ENCODE measurements around the gene NYNRIN.
"Not testable (repeated sequence)": the region's sequence is repeated elsewhere in the genome, so short reads cannot be mapped to it uniquely, and the experiment has no call there.

The NYNRIN gene

DNA sequence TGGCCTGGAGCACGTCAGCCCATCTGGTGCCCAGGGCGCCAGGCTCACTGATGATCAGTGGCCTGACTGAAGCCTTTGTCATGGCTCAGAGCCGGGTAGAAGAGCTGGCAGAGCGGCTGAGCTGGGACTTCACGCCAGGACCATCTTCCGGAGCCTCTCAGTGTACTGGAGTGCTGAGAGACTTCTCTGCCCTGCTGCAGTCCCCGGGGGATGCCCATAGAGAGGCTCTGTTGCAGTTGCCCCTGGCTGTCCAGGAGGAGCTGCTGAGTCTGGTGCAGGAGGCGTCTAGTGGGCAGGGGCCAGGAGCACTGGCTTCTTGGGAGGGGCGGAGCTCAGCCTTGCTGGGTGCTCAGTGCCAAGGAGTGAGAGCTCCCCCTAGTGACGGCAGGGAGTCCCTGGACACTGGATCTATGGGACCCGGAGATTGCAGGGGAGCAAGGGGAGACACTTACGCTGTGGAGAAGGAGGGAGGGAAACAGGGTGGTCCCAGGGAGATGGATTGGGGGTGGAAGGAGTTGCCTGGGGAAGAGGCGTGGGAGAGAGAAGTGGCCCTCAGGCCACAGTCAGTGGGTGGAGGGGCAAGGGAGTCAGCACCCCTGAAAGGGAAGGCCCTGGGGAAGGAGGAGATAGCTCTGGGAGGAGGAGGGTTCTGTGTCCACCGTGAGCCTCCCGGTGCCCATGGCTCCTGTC, 32.9 kb downstream of the NYNRIN start:
- peak; percentile 56 to 93 (median 82) for DNase-seq

DNA sequence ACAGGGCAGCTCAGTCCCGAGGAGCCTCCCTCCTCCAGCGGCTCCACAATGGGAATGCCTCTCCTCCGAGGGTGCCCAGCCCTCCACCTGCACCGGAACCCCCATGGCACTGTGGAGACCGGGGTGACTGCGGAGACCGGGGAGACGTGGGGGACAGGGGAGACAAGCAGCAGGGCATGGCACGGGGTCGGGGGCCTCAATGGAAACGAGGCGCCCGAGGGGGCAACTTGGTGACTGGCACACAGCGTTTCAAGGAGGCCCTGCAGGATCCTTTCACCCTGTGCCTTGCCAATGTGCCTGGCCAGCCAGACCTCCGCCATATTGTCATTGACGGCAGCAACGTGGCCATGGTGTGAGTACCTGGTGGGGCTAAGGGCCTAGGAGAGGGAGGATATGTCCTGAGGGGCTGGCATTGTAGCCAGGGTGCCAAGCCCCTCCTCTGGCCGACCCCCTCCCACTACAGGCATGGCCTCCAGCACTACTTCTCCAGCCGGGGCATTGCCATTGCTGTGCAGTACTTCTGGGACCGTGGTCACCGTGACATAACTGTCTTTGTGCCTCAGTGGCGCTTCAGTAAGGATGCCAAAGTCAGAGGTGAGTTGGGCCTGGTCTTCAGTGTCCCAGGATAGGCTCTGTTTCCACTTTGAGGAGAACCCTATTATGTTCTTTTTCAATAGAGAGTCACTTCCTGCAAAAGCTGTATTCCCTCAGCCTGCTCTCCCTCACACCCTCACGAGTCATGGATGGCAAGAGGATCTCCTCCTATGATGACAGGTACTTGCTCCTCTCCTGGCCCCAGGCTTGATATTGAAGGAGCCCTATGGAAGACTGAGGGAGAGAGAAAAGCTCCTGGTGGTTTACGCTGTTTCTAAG, 33.7 kb downstream of the NYNRIN start:
- no peak for DNase-seq

DNA sequence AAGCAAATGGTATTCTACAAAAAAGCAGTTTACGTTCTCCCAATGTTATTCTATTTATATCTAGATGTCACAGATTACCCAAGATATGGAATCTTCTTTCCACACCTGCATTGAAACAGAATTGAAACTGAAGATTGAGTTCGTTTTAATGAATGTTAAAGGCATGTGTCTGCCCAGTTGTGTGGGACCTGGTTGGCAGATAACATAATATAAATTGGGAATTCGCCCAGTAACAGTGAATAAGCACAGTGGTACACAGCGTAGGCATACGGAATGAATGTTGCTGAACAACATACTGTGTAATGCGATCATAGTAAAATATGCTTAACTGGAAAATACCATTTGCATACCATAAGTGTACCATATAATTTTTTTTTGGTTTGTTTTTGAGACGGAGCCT, 35.2 kb downstream of the NYNRIN start:
- DNase-seq, result no peak

DNA sequence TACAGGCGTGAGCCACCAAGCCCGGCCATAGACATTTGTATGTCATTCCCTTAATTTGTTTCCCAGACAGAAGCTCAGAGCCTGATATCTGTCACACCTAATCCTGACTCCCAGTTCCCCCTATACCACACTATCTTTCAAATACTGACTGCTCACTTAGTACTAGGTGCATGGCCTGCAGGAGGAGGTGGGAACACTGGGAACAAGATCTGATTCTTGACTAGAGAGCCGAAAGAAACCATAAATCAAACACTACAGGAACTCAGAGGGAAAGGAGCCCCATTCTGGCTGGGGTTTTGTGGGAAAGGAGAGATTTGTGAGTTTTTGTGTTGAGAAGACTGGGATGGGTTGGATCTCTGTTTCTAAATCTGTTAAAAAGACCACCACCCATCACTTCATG, 35.9 kb downstream of the NYNRIN start:
- DNase-seq, result no peak

DNA sequence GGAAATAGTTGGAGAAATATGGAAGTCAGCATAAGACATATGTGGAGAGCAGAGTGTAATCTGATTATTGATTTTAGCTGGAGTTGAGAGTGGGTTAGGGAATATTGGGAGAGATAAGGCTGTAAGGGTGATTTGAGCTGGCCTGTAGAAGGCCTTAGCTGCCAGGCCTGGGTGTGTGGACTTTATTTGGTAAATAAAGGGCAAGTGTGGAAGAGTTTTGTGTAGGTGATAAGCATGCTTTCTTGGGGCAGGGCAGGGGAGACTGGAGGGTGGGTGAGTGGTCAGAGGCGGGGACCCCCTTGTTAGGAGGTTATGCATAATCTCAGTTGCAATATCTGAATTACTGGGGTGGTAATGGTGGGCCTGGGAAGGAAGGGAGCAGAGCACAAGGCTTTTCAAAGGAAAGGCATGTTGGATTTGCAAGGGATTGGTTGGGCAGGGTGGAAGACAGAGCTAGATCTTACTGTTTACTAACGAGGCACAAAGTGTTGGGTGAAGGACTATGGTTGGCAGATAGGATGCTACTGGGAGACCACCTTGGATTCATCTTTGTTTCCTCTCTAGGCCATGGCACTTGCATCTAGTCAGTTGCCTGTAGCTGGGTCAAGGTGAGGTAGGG, 36.5 kb downstream of the NYNRIN start:
- DNase-seq, result no peak

DNA sequence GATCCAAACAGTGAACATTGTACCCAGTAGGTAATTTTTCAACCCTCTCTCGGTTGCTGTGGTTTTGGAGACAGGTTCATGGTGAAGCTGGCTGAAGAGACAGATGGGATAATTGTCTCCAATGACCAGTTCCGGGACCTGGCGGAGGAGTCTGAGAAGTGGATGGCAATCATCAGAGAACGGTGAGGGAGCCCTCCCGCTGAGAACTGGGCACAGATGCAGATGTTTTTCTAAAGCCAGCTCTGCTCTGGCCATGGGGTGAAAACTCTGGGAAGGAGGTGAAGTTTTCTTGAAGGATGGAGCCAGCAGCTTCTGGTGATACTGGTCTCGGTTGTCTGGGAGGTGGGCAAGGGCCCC, 37.2 kb downstream of the NYNRIN start:
- DNase-seq, result no peak

DNA sequence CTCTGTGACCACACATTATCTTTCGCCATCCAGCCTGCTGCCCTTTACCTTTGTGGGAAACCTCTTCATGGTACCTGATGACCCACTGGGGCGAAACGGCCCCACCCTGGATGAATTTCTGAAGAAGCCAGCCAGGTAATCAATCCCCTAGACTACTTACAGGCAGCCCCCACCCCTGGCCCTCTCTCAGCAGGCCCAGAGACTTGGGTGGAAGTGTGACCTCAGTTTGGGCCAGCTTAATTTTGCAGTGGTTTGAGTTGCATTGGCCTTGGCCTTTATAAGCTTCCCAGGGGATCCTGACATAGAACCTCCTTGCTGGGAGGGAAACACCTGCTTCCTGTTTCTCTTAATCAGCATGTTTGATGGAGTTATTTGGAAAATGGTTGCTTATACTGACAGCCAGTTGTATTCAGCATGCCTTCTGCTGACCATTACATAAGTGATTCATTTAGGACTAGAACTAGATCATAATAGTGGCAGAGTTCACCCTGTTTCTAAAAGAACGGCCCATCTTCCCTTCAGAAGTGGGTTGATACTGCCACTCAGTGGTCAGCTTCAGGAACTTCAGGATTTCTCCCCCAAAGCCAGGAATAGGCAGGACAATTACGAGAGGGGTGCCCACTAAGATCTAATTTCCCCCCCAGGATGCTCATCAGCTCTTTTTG, 37.7 kb downstream of the NYNRIN start:
- peak in 2 of 5 experiments; percentile 22 to 60 for DNase-seq

DNA sequence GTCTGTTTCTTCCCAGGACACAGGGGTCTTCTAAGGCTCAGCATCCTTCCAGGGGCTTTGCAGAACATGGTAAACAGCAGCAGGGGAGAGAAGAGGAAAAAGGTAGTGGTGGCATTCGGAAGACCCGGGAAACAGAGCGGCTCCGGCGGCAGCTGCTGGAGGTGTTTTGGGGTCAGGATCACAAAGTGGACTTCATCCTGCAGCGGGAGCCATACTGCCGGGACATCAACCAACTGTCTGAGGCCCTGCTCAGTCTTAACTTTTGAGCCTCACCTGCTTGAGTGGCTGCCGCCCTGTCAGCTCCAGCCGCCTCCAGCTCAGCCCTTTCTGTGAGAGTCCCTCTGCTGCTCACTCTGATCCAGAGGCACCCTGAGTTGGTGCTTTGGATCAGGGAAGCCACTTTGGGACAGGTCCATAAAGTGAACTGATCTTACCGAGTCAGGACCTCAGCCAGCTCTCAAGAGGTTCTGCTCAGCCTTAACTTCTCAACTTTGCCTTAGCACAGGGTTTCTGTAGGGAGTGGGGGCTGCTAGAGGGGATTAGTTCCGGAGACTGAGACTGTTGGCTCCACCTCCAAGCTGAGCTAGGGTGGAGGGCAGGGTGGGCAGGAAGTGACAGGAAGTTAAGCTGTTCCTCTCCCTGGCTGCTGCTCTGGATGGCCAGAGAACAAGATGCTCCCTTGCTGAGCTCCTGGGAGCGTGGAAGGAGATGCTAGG, 38.4 kb downstream of the NYNRIN start:
- DNase-seq, result peak in 1 of 5 experiments; percentile 35

DNA sequence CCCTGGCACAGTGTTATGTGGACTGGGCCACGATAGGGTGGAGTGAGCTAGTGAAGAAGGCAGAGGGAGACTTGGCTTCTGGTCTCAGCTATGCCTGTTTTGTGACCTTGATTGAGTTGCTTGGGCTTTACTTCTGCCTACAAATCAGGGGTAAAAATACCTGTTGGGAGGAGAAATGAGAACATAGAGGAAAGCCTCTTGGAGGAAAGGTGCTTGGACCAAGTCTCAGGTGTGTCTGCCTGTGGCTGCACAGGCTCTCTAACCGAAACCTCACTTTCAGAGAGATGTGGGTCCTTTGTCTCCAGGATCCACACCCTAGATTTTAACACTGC, 38.9 kb downstream of the NYNRIN start:
- no peak for DNase-seq

DNA sequence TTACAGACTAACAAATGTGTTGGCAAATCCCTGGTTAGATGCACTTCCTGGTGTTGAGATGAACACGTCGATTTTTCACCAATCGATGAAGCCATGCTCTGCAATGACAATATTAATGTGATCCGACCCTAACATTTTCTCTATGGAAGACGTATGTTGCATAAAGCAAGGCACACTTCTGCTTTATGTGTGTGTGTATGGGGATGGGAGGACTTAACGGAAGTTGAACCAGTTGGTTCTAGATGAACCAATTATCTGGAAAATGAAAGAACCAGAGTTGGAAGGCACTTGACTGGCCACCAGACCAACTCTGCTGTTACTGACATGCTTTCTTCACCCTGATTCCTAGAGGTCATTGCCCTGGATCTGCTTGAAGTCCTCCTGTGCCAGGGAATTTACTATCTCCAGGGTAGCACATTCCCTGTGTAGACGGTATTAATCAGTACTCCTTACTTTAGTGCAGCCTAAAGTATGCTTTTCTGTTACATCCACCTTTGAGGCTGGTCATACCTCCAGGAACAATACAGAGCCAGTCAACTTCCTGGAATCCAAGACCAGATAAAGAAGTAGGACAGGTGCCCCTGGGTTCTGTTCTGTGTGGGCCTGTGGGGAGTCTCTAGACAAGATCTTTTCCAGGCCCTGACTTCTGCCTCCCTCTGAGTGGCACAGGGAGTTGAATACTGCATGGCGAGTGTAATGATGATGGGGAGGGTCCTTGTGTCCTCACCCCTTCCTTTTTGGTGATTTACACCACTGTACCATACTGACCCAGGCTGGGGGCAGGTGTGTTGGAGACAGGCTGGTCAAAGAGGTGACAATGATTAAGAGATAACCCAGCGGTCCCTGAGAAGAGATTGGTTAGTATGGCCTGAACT, 39.7 kb downstream of the NYNRIN start:
- no peak for DNase-seq

DNA sequence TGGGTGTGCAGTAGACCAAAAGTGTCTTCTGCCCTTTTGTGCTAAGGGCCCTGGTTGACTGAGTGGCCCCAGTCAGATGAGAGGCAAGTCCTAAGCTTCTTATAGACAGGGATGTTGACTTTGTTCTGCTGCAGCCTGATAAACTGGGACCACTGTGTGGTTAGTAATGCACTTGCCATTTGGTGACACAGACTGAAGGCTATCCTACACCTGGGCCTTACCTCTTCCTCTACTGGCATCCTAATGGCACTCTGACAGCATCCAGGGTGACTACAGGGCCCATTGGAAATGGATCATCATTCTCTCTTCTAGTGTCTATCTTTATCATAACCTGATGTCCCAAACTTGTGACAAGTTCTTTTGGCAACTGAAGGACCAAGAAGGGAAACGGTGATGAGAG, 40.5 kb downstream of the NYNRIN start:
- DNase-seq, result no peak

DNA sequence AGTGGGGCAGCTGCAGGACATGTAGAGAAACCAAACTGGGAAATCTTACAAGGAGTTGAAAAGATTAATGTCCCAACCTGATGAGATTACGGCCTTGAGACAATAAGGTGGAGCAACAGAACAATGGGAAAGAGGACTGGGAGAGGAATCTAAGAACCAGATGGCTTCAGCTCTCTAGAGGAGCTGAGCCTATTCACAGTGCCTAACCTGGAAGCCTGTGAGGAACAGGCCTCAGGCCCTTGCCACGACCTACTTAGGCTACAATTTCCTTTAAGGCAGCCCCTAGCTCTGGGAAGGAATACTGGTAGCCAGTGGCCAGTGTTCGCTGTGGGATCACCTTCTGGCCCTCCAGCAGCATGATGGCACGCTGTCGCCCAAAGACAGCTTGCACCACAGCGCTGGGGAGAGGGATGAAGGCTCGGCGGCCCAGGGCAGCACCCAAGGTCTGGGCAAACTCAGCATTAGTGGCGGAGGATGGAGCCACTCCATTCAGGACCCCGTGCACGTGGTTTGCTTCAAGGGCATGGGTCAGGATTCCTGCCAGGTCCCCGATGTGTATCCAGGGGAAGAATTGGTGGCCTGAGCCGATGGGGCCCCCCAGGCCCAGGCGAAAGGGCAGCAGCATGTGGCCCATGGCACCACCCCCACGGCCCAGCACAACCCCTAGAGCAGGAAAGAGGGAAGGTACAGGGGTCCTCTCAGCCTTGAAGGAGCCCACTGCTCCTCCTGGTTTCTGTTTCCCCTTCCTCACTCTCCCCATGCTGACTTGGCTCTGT, 41.2 kb downstream of the NYNRIN start:
- no peak for DNase-seq

DNA sequence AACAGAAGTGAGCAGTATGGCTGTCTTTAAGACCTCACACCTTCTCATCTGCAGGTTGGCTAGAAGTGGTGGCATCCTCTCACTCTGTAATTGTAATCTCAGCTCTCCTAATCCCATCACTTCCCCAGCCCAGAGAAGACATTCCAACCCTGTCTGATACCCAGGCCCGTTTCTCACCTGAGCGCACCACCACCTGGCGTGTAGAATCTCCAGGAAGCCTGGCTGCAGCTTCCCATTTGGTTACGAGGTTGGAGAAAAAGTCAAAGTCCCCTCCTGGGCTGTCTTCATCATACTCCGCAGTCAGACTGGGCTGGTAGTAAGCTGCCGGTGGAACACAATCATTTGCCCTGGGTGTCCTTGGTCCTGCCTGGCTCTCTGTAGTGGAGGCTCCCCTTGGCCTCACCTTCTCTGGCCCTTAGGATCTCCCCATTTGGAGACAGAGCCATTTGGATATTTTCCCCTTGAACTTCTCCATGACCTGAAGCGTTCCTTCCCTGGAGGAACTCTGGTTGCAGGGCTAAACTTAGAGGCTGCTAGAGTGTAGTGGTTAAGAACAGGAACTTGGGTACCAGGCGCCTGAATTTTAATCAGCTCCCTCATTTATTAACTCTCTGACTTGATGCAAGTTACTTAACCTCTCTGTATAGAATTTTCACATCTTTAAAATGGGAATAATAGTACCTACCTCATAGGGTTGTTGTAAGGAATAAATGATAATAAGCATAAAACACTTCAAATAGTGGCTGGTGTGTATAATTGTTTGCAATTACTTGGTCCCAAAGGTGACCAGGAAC, 42.0 kb downstream of the NYNRIN start:
- DNase-seq, result no peak

DNA sequence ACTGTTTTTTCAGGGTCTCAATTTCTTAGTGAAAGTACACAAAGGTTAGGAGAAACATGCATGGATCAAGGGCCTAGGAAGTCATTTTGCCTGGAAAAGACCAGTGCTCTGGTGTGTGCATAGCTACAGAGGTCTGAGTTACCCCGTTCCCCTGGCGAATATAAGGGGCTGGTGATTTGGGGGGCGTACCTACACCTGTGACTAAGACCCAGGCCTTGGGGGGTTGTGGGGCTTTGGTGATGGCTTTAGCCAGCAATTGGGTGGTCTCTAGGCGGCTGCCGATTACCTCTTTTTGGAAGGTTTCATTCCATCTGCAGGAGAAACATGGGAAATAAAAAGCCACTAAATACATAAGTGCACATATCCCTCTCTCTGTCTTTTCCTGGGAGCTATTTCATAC, 42.7 kb downstream of the NYNRIN start:
- no peak for DNase-seq

DNA sequence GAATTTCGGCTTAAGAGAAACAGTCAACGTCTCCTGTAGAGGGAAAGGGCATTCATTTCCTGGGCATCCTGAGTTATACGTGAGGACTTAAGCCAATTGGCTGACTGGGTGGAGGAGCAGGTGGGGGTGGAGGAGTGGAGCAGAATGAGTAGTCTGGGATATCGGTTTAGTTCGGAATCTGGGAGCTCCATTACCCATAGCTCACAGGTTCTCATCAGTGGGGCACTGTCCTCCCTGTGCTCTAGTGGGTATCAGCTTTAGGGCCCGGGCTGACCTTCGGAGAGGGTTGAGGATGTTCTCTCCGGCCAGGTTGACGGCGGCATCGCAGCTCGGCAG, 43.1 kb downstream of the NYNRIN start:
- DNase-seq, result no peak

DNA sequence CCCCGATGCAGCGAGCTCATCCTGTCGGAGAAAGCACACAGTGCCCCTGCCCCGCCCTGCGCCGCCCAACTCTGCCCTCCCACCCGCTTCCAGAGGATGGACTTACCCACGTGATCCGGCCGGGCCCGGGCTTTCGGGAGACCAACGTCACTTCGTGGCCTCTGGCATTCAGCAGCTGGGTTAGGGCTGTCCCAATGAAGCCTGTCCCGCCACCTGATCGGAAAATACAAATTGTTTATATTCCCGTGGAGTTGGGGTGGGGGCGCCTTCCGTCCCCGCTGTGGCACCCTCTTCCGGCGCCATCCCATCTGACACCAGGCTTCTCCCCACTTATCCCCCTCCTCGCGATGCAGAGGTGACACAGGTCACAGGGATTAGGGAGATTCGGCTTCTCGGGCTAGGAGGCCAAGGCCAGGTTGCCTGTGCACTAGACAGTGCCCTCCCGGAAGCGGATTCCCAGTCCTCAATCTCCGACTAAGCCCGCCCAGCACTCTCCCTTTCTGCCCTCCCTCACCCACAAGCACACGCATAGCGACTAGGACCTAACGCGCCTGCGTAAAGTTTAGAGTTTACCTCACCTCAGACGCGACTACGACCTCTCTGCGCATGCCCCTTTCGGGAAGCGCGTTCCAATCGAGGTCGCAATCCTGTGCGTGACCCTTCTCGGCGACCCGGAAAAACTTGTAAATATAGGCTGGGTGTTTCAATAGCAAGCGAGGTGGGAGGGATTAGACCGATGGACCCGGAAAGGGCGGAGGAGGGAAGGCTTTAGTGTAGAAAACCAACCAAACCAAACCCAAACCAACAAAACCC, 43.6 kb downstream of the NYNRIN start, which contains the start of gene SDR39U1:
Gene SDR39U1 (minus strand): TSS at position 537 of the 813 bp plus-strand sequence. CDS start 7 bp downstream, at position 530.
- DNase-seq, result peak; percentile 82 to 99 (median 94)

DNA sequence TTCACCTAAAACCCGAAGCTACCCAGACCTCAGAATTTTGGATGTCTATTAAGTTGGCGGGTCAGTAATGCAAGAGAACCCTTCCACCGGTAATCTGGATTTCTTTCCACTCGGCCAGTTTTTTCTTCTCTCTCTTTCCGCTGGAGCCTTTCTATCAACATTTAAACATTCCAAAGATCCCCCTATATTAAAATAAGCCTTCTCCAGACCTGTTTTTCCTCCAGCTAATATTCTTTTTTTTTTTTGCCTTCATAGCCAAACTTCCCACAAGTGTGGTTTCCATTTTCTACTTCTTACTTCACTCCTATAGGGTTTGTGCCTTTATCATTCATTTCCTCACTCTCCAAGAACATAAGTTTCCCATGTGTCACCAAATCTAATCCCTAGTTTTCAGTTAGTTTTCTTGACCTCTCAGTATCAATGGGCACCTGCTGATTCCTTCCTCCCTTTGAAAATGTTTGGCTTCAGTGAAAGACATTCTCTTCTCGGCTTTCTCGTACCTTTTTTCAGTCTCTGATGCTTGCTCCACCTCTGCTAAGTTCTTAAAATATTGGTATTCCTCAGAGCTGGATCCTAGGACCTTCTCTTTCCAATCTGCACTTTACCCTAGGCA, 44.4 kb downstream of the NYNRIN start:
- DNase-seq, result no peak

DNA sequence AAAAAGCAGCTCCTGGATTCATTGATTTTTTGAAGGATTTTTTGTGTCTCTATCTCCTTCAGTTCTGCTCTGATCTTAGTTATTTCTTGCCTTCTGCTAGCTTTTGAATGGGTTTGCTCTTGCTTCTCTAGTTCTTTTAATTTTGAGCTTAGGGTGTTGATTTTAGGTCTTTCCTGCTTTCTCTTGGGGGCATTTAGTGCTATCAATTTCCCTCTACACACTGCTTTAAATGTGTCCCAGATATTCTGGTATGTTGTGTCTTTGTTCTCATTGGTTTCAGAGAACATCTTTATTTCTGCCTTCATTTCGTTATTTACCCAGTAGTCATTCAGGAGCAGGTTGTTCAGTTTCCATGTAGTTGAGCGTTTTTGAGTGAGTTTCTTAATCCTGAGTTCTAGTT, 52.0 kb downstream of the NYNRIN start:
- DNase-seq, result not testable (repeated sequence)

DNA sequence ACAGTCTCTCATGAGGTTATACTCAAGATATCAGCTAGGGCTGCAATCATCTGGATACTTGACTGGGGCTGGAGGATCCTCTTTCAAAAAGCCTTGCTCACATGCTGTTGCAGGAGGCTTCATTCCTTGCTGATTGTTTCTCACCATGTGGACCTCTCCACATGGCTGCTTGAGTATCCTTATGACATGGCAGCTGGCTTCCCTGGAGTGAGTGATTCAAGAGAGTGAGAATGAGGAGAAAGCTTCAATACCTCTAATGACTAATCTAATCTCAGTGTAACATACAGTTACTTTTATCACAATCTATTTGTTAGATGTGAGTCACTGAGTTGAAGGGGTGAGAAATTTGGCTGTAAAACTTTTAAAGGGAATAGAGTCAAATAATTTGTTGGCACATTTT, 58.2 kb downstream of the NYNRIN start:
- DNase-seq, result no peak

All from T-helper 2 cell (primary cell).